ENCODE measurements around the gene FCN1. TPM values are rescaled to one million over a fixed set of nuclear protein-coding genes. Genes with fewer than 3 reads are reported as not detected.
"Not testable (repeated sequence)": the region's sequence is repeated elsewhere in the genome, so short reads cannot be mapped to it uniquely, and the experiment has no call there.

Gene FCN1
- total RNA-seq, 1 donor: not detected

GRCh38 chr9:134959126-134959970 lies 41.6 kb upstream of the FCN1 start:
- DNase-seq (ENCODE audit: low read depth): no peak
- no peak for TF ChIP-seq CTCF (IDR thresholded peaks at IDR 0.05; ENCODE audit: insufficient read depth, low read depth, low read length)
- no peak overlapping the region for H3K4me3 ChIP-seq (ENCODE audit: low read depth, low read length)

- no peak overlapping the region for H3K4me3 ChIP-seq (ENCODE audit: low read depth, low read length)
- no peak for DNase-seq (ENCODE audit: low read depth)
- no peak for TF ChIP-seq CTCF (IDR thresholded peaks at IDR 0.05; ENCODE audit: insufficient read depth, low read depth, low read length)
These were observed 40.2 kb upstream of the FCN1 start for GRCh38 chr9:134957945-134958227.

GRCh38 chr9:134957165-134957944 lies 39.6 kb upstream of the FCN1 start:
- no peak overlapping the region for H3K4me3 ChIP-seq (ENCODE audit: low read depth, low read length)
- no peak for DNase-seq (ENCODE audit: low read depth)
- TF ChIP-seq CTCF (IDR thresholded peaks at IDR 0.05; ENCODE audit: insufficient read depth, low read depth, low read length): no peak

- not testable (repeated sequence) for DNase-seq (ENCODE audit: low read depth); H3K4me3 ChIP-seq (ENCODE audit: low read depth, low read length)
These were observed 38.7 kb upstream of the FCN1 start for GRCh38 chr9:134956387-134956786.

- no peak for TF ChIP-seq CTCF (IDR thresholded peaks at IDR 0.05; ENCODE audit: insufficient read depth, low read depth, low read length)
- no peak for DNase-seq (ENCODE audit: low read depth)
These were observed 38.1 kb upstream of the FCN1 start for GRCh38 chr9:134955801-134956200.

GRCh38 chr9:134955156-134955555 lies 37.4 kb upstream of the FCN1 start:
- no peak overlapping the region for H3K4me3 ChIP-seq (ENCODE audit: low read depth, low read length)
- no peak for TF ChIP-seq CTCF (IDR thresholded peaks at IDR 0.05; ENCODE audit: insufficient read depth, low read depth, low read length)
- DNase-seq (ENCODE audit: low read depth): no peak

More at GRCh38 chr9:134955801-134956200, 38.1 kb upstream of the FCN1 start:
- H3K4me3 ChIP-seq (ENCODE audit: low read depth, low read length): no peak overlapping the region

- no peak overlapping the region for H3K4me3 ChIP-seq (ENCODE audit: low read depth, low read length)
- no peak for DNase-seq (ENCODE audit: low read depth)
- TF ChIP-seq CTCF (IDR thresholded peaks at IDR 0.05; ENCODE audit: insufficient read depth, low read depth, low read length): no peak
These were observed 34.3 kb upstream of the FCN1 start for GRCh38 chr9:134951994-134952393.

Data from fibroblast of villous mesenchyme (primary cell).